ENCODE measurements around the gene CDH5. TPM values are rescaled to one million over a fixed set of nuclear protein-coding genes. Genes with fewer than 3 reads are reported as not detected.

The CDH5 gene
- total and polyA plus RNA-seq, 2 of the 13 experiments (the other 11 are each of a cell fraction or from before 2014, with no cell fraction given) = 0.71 to 1.1 TPM

GRCh38 chr16:66364117-66364958 is 2.2 kb upstream of the CDH5 start (continued):
- TF ChIP-seq, protein P1, sequence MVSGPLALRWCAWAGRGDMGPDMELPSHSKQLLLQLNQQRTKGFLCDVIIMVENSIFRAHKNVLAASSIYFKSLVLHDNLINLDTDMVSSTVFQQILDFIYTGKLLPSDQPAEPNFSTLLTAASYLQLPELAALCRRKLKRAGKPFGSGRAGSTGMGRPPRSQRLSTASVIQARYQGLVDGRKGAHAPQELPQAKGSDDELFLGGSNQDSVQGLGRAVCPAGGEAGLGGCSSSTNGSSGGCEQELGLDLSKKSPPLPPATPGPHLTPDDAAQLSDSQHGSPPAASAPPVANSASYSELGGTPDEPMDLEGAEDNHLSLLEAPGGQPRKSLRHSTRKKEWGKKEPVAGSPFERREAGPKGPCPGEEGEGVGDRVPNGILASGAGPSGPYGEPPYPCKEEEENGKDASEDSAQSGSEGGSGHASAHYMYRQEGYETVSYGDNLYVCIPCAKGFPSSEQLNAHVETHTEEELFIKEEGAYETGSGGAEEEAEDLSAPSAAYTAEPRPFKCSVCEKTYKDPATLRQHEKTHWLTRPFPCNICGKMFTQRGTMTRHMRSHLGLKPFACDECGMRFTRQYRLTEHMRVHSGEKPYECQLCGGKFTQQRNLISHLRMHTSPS (CRISPR knock-in tag; IDR thresholded peaks at IDR 0.05; ENCODE audit: low read depth) = peak; percentile 37; the same call in 1 of the 2 replicates
- TF ChIP-seq CREBL2 (CRISPR knock-in tag; IDR thresholded peaks at IDR 0.05; ENCODE audit: borderline replicate concordance) = no peak
- TF ChIP-seq SRF (IDR thresholded peaks at IDR 0.05; ENCODE audit: low read depth, low read length) = no peak
- TF ChIP-seq ZNF263 (CRISPR knock-in tag; IDR thresholded peaks at IDR 0.05) = peak; percentile 55; the same call in 1 of the 2 replicates
- 0 out of 2 replicates have a peak, but pooled peaks have one; percentile 30 for TF ChIP-seq ZFX (CRISPR knock-in tag; IDR thresholded peaks at IDR 0.05; ENCODE audit: low read depth)

DNA sequence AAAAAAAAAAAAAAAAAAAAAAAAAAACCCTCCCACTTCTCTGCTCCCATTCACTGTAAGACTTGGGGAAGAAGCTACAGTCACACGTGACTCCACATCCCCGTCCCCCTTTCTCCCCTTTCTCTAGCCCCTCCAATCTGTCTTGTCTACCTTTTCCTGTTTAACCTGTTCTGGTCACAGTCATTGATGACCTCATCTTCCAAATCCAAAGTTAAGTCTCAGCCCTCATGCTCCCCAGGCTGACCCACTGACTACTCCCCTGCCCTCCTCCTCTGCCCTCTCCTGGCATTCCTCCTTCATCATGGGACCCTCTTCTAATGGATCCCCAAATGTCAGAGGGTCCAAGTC is 1.6 kb upstream of the CDH5 start:
- in situ Hi-C loops (cut with HindIII; ENCODE audit: extremely low pct_ligation_motif_present, low pct_unique_long_range_greater_than_20kb) (no loop called here), intact Hi-C loops (cut with micrococcal nuclease; ENCODE audit: unreplicated experiment) (no loop called here)
- no peak overlapping the region; a peak in 1 of 6 replicates for H3K4me3 ChIP-seq (replicated peaks in 1 of 3; ENCODE audit: insufficient read depth in 1 of 3, low read depth in 2 of 3, low read length in 3 of 3)
- no peak overlapping the region for H2AFZ ChIP-seq (ENCODE audit: low read length)
- H3K4me2 ChIP-seq (ENCODE audit: low read depth, low read length) = no peak overlapping the region
- no peak for FAIRE-seq
- no TSS peak for BruUV-seq (replicated peaks)
- CTCF ChIA-PET (ENCODE audit: low intra/inter-chr PET ratio, low total read pairs) = no interaction called here
- no peaks in the 10 kb centered on the region for H3K79me2 ChIP-seq (ENCODE audit: insufficient read depth, low read length)
- no peak for ATAC-seq
- no peaks in the 10 kb centered on the region for H3K36me3 ChIP-seq (replicated peaks in 1 of 2; ENCODE audit: control insufficient read depth in 1 of 2, insufficient read depth in 2 of 2, low read length in 2 of 2)
- POLR2A ChIA-PET = no interaction called here
- no peak for DNase-seq (ENCODE audit: low spot score)
- 5% methylated on average over 2 of the region's 2 CpGs for WGBS (ENCODE audit: low lambda C conversion rate)
- TF ChIP-seq EEA1 (CRISPR knock-in tag; IDR thresholded peaks at IDR 0.05; ENCODE audit: borderline replicate concordance) = no peak
- TF ChIP-seq CREB1 (IDR thresholded peaks at IDR 0.05) = peak; percentile 63
- no peak for TF ChIP-seq CREB1 (CRISPR knock-in tag; IDR thresholded peaks at IDR 0.05)
- TF ChIP-seq ATF7 (IDR thresholded peaks at IDR 0.05) = peak; percentile 91
- TF ChIP-seq ATF7 (CRISPR knock-in tag; IDR thresholded peaks at IDR 0.05) = no peak
- H3K27ac ChIP-seq (ENCODE audit: extremely low read length, insufficient read depth, low read length) = no peak overlapping the region
- H3K4me1 ChIP-seq (ENCODE audit: insufficient read depth, low read length) = peaks cover 24% of the 10 kb centered on the region; the same call in 1 of the 2 replicates
- no peaks in the 10 kb centered on the region for H3K9me3 ChIP-seq (ENCODE audit: low read length)
- H4K20me1 ChIP-seq (ENCODE audit: insufficient read depth, low read length) = no peaks in the 10 kb centered on the region
- no peak overlapping the region for H3K9ac ChIP-seq (ENCODE audit: insufficient read depth, low read depth, low read length)
- peaks cover 12 to 63% of the 10 kb centered on the region in 2 experiments; a peak in 4 of 5 replicates for H3K27me3 ChIP-seq (ENCODE audit: control insufficient read depth in 1 of 2, insufficient read depth in 2 of 2, low read length in 2 of 2)

All from HepG2 (cell line).